HG03575 (cell line): Measurements from ENCODE around the gene TCF7L2.

Source experiments
- ATAC-seq: cut with Tn5 transposase; IDR thresholded peaks from one replicate; pipeline ENCODE4 v1.9.1; 2021; ENCODE audit not compliant: unreplicated experiment, insufficient number of reproducible peaks, low FRiP score; ENCODE audit errors: extremely low read depth

TCF7L2 gene

GRCh38 chr10:113126229-113127201 is 176.5 kb downstream of the TCF7L2 start:
- ATAC-seq = no peak

- ATAC-seq = no peak
These were observed 177.3 kb downstream of the TCF7L2 start for GRCh38 chr10:113127261-113127900.

GRCh38 chr10:113127901-113128283 is 177.8 kb downstream of the TCF7L2 start:
- ATAC-seq = no peak

GRCh38 chr10:113128450-113129070 is 178.5 kb downstream of the TCF7L2 start:
- ATAC-seq = no peak

GRCh38 chr10:113129117-113129516 is 179.1 kb downstream of the TCF7L2 start:
- no peak for ATAC-seq

GRCh38 chr10:113130014-113130641 is 180.1 kb downstream of the TCF7L2 start:
- ATAC-seq = no peak

- ATAC-seq = no peak
These were observed 181.7 kb downstream of the TCF7L2 start for GRCh38 chr10:113131613-113132261.

- ATAC-seq = no peak
These were observed 182.6 kb downstream of the TCF7L2 start for GRCh38 chr10:113132591-113133121.

GRCh38 chr10:113133497-113134115 is 183.6 kb downstream of the TCF7L2 start:
- no peak for ATAC-seq

- no peak for ATAC-seq
These were observed 185.0 kb downstream of the TCF7L2 start for GRCh38 chr10:113135025-113135424.

GRCh38 chr10:113137941-113138685 is 188.1 kb downstream of the TCF7L2 start:
- ATAC-seq = no peak

GRCh38 chr10:113138937-113139585 is 189.0 kb downstream of the TCF7L2 start:
- no peak for ATAC-seq

GRCh38 chr10:113139699-113140098 is 189.7 kb downstream of the TCF7L2 start:
- ATAC-seq = no peak

GRCh38 chr10:113140143-113141011 is 190.3 kb downstream of the TCF7L2 start:
- no peak for ATAC-seq

GRCh38 chr10:113142601-113143362 is 192.7 kb downstream of the TCF7L2 start:
- ATAC-seq = no peak

- no peak for ATAC-seq
These were observed 194.5 kb downstream of the TCF7L2 start for GRCh38 chr10:113144576-113144975.
